COLO829 (cell line): ENCODE results near the gene FBXO33.
"Not testable (repeated sequence)": the region's sequence is repeated elsewhere in the genome, so short reads cannot be mapped to it uniquely, and the experiment has no call there.

Experiments
- DNase-seq: peaks from one replicate; pipeline ENCODE4 v3.0.0; 2012; ENCODE audit warnings: low spot score

FBXO33 gene

GRCh38 chr14:39369029-39369428 lies 63.2 kb downstream of the FBXO33 start:
- DNase-seq = no peak

GRCh38 chr14:39368261-39368959 lies 63.8 kb downstream of the FBXO33 start:
- peak; percentile 57 for DNase-seq

DNA sequence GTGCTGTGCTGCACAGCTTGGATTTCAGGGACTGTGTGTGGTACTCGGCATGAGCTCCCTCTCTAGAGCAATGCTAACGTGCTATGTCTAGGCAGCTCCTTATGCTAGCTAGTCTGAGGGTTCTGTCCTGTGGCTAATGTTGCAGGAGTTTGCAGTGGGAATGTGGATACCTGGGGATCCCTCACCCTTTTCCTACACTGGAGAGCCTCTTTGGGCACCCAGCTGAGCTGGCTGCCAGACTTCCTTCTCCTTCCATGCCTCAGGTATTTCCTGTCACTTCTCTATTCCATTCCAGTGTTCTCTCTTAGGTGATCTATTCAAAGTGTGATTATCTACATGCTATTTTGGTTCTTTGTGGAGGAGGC lies 64.9 kb downstream of the FBXO33 start:
- DNase-seq = no peak

- DNase-seq = no peak
Measured at GRCh38 chr14:39366460-39367386, 65.5 kb downstream of the FBXO33 start.

- DNase-seq = no peak
Measured at GRCh38 chr14:39365354-39365753, 66.9 kb downstream of the FBXO33 start.

- DNase-seq = no peak
Measured at GRCh38 chr14:39364509-39364908, 67.7 kb downstream of the FBXO33 start.

DNA sequence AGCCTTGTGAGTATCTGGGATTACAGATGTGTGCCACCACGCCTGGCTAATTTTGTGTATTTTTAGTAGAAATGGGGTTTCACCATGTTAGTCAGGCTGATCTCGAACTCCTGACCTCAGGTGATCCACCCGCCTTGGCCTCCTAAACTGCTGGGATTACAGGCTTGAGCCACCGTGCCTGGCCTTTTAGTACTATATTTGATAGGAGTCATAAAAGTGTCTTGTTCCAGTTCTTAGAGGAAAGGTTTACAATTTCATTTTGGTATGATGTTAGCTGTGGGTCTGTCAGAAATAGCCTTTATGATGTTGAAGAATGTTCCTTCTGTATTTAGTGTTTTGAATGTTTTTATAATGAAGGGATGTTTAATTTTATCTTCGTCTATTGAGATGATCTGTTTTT lies 70.7 kb downstream of the FBXO33 start:
- DNase-seq = not testable (repeated sequence)

DNA sequence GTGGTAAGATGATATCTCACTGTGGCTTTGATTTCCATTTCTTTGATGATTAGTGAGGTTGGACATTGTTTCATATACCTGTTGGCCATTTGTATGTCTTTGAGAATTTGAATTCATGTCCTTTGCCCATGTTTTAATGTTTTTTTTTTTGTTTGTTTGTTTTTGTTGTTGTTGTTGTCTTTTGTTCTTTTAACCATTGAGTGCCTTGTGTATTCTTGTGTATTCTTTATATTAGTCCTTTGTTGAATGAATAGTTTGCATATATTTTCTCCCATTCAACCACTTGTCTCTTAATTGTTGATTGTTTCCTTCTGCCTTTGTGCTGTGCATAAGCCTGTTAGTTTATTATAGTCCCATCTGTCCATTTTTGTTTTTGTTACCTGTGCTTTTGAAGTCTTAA lies 71.9 kb downstream of the FBXO33 start:
- DNase-seq = no peak

DNA sequence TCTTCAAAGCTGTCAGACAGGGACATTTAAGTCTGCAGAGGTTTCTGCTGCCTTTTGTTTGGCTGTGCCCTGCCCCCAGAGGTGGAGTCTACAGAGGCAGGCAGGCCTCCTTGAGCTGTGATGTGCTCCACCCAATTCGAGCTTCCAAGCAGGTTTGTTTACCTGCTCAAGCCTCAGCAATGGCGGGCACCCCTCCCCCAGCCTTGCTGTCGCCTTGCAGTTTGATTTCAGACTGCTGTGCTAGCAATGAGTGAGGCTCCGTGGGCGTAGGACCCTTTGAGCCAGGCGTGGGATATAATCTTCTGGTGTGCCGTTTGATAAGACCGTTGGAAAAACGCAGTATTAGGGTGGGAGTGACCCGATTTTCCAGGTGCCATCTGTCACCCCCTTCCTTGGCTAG lies 73.2 kb downstream of the FBXO33 start:
- DNase-seq = not testable (repeated sequence)

- no peak for DNase-seq
Measured at GRCh38 chr14:39351708-39352107, 80.5 kb downstream of the FBXO33 start.

DNA sequence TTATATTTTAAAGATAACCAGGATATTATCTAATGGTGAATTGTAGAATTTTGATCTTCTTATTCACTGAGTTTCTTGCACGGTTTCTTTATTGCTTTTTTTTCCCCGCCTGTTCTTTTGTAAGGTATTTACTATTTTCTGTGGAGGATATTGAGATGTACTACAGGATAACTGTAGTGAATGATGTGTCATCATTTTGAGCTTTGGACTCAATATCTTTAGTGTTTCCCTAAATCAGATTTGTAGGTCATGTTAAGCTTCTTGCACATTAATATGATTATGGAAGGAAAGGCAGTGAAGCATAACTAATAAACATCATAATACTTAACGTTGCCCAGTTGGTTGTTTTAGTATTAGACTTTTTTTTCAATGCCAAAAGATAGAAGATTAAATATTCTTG lies 81.4 kb downstream of the FBXO33 start:
- no peak for DNase-seq
